GM12875 (cell line): ENCODE results near the gene ECE2.

Experiments
- H3K4me3 ChIP-seq: one replicate; pipeline ENCODE4 v1.5.1; 2011; ENCODE audit warnings: low read depth, low read length, control low read depth
- TF ChIP-seq, protein P1 (sequence below): IDR thresholded peaks from 2 replicates; pipeline ENCODE4 v1.5.1; 2011; ENCODE audit warnings: low read depth, mild to moderate bottlenecking, control low read depth, inconsistent platforms, low read length, moderate library complexity, borderline replicate concordance; ENCODE audit not compliant: insufficient read depth

The ECE2 gene

DNA sequence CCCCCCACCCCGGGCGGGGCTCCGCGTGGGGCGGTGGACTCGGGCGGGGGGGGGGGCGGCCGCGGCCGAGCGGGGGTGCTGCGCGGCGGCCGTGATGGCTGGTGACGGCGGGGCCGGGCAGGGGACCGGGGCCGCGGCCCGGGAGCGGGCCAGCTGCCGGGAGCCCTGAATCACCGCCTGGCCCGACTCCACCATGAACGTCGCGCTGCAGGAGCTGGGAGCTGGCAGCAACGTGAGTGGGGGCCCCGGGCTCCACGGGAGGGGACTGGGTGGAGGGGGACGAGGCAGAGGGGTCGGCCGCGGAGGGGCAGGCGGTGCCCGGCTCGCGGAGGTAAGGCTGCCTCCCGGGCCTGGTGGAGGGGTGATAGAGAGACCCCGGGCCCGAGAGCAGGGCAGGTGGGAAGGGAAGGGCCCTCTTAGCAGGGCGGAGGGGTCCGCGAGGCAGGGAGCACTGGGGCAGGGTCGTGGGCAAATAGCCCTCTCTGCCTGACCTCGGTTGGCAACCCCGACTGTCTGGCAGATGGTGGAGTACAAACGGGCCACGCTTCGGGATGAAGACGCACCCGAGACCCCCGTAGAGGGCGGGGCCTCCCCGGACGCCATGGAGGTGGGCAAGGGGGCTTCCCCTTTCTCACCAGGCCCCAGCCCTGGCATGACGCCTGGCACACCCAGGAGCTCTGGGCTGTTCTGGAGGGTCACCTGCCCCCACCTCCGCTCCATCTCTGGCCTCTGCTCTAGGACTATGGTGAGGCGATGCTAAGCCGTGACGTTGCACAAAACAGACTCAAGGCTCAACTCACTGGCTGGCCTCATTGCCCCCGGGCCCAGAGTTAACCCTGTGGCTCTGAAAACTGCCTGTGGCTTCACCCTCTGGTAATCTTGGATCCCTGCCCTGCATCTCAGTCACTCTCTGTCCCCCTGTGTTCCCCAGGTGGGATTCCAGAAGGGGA is at the start of gene ECE2:
ECE2 (plus strand) TSS at position 62 of the 950 bp plus-strand sequence; CDS start at position 194, 132 bp downstream.
- TF ChIP-seq, protein P1, sequence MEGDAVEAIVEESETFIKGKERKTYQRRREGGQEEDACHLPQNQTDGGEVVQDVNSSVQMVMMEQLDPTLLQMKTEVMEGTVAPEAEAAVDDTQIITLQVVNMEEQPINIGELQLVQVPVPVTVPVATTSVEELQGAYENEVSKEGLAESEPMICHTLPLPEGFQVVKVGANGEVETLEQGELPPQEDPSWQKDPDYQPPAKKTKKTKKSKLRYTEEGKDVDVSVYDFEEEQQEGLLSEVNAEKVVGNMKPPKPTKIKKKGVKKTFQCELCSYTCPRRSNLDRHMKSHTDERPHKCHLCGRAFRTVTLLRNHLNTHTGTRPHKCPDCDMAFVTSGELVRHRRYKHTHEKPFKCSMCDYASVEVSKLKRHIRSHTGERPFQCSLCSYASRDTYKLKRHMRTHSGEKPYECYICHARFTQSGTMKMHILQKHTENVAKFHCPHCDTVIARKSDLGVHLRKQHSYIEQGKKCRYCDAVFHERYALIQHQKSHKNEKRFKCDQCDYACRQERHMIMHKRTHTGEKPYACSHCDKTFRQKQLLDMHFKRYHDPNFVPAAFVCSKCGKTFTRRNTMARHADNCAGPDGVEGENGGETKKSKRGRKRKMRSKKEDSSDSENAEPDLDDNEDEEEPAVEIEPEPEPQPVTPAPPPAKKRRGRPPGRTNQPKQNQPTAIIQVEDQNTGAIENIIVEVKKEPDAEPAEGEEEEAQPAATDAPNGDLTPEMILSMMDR = no peak
- H3K4me3 ChIP-seq = no peak within 1 kb of the TSS

DNA sequence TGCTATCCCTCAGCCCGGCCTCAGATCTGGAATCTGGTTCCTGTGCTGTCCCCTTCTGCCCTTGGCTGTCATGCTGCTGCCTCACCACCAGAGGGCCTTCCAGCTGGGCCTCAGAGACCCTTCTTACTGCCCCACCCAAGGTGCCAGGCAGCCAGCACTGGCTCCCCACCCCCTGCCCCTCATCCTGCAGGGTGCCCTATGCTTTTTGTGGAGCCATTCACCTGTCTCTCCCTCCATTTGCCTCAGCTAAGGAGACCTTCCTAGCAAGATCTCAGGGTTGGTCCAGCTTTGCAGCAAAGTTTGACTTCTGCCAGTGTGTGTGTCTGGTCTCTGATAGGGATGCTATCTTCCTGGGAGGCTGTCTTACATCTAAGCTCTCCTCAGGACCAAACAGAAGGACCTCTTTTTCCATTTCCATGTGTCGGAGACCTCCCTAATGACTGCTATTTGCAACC is 48.3 kb upstream of the ECE2 start:
- H3K4me3 ChIP-seq = no peak overlapping the region
- TF ChIP-seq, protein P1 = peak; percentile 95

DNA sequence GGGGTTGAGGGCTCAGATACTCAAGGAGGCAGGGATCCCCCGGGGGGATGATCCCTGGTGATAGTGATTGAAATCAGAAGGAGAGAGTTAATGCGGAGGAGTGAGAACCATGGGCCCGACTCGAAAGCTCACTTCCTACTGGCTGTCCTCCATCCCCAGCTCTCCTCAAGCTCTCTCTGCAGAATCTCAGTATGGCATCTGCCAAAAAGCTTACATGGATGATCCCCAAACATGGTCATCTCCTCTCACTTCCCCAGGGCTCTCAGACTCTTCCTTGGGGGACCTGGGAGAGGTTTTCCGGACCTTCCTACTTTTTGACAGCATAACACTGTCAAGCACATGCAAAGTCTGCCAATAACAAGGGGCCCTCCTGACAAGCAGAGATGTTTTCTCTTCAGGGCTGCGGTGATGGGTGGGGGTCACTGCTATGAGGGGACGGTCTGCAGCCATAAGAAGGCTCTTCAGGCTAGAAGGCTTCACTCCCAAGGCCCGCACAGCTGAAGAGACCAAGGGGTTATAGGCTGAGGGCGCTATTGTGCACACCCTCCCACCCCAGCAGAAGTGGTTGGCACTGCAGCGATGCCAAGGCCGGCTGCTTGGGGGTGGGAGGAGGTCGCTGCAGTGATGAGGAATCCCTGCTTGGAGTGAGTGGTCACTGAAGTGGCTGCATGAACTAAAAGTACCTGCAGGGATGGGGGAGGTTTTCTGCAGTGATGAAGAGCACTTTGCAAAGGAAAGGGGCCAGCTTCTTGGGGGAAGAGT is 47.3 kb upstream of the ECE2 start:
- TF ChIP-seq, protein P1 = no peak
- H3K4me3 ChIP-seq = no peak overlapping the region

DNA sequence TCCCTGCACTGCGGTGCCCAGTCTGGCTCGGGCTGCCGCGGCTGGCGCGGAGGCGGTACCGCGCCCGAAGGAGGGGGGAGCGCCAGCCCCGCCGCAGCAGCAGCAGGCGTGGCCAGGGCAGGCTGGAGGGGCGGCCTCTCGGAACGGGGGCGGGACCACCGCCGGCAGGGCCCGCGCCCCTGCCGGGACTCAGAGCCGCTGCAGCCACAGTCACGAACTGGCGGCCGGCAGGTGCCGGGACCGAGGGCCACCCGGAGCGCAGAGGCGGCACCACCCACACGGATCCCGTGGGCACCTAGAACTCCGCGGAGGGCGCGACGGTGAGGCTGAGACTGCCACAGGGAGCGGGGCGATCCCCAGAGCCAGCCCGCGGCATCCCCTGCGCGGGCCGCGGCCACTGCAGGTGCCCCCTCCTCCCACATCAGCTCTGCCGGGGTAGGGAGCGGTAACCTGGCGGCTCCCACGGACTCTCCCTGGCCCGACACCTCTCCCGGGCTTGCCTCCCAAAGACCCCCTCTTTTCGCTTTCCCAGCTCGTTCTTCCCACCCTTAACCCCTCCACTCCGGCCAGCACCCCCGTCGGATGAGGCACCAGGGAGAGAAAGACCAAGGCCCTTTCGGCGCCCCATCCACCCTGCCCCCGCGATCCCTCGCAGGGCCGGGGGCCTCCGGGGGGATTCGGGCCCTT is 46.3 kb upstream of the ECE2 start, which contains the start of gene VWA5B2:
VWA5B2 (plus strand) TSS at position 192 of the 687 bp plus-strand sequence. CDS start 944 bp downstream, outside the sequence.
- no peak within 1 kb of the TSS for H3K4me3 ChIP-seq
- TF ChIP-seq, protein P1 = peak; percentile 38

DNA sequence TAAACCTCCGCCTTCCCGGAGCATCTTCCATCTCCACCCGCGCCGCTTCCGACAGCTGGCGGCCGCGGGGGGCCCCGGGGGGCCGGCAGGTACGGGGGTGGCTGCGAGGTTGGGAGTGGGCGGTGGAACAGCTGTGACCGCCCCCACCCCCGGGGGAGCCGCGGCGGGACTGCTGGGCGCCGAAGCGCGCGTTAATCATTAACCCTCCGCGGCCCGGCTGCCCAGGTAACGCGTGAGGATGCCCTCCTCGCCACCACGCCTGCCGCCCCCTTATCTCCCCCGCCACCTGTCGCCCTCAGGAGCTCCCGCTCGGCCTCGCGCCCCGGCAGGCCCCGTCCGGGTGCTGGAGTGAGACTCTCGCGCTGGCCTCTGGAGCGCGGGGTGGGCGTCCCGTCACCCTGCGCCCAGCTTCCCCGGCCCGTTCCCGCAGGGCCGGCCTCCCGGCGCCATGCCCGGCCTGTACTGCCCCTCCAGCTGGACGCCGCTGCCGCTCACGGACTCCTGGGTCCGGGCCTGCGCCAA is 45.7 kb upstream of the ECE2 start:
- TF ChIP-seq, protein P1 = no peak
- no peak overlapping the region for H3K4me3 ChIP-seq
